Suppressor macrophage (primary cell): Measurements from ENCODE around the gene JAM3.
"Not testable (repeated sequence)": the region's sequence is repeated elsewhere in the genome, so short reads cannot be mapped to it uniquely, and the experiment has no call there.

Experiments used
- DNase-seq, 4 experiments: peaks; one replicate each; pipeline ENCODE4 v3.0.0-alpha.2; 2020 to 2022

The JAM3 gene

DNA sequence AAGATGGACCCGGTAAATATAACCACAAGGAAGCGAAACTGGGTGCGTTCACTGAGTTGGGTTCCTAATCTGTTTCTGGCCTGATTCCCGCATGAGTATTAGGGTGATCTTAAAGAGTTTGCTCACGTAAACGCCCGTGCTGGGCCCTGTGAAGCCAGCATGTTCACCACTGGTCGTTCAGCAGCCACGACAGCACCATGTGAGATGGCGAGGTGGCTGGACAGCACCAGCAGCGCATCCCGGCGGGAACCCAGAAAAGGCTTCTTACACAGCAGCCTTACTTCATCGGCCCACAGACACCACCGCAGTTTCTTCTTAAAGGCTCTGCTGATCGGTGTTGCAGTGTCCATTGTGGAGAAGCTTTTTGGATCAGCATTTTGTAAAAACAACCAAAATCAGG is 80.5 kb downstream of the JAM3 start:
- no peak for DNase-seq

- DNase-seq, result no peak
These were observed 81.5 kb downstream of the JAM3 start for GRCh38 chr11:134150195-134150903.

- no peak for DNase-seq
These were observed 82.3 kb downstream of the JAM3 start for GRCh38 chr11:134151083-134151747.

GRCh38 chr11:134152696-134153095 is 83.8 kb downstream of the JAM3 start:
- DNase-seq, result no peak

DNA sequence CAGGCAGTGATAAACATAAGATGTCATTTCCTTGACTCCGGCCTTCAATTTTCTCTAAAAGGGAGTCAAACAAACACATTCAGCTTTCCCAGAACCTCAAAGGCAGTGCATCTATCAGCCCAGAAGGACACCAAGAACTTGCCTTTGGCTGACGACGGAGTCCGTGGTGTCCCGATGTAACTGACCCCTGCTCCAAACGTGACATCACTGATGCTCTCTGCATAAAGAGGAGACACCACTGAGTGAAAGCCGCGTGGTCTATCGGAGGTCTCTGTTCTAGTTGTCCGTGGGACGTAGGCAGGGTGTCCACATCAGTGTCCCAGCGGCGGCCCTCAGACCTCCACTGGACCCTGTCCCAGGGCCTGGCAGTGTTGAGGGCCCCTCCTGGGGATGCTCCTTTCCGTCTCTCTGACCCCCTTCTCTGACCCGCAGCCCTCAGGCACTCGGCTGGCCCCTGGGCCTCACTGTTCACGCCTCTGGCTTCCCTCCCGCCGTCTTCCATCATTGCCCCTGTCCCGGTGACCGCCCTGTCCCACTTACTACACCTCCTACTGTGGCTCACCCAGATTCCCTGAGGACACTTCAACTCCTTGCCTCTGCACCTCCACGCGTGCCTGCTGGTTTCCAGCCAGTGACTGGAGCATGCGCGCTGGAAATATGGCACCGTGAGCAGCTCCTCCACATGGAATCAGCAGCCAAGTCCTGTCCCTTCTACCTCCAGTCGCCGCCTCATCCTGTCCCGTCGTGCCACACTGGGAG is 84.5 kb downstream of the JAM3 start:
- no peak for DNase-seq

- DNase-seq, result no peak
These were observed 85.6 kb downstream of the JAM3 start for GRCh38 chr11:134154441-134154840.

DNA sequence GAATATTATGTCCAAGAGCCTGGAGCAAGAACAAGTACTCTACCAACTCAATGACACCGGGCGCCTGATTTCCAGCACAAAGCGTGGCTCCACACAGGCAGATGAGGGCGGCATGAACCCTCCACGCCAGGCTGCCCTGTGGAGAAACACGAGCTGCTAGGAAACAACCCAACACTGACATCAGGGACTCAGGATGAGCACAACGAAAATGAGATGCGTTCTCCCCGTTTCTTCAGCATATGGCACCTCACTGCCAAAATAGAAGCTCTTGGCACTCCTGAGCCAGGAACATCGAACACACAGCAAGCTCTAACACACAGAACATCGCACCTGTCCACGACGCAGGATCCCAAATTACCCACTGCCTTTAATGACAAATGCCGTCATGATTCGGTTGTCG is 86.6 kb downstream of the JAM3 start:
- no peak for DNase-seq

GRCh38 chr11:134155946-134156865 is 87.3 kb downstream of the JAM3 start:
- no peak for DNase-seq

DNA sequence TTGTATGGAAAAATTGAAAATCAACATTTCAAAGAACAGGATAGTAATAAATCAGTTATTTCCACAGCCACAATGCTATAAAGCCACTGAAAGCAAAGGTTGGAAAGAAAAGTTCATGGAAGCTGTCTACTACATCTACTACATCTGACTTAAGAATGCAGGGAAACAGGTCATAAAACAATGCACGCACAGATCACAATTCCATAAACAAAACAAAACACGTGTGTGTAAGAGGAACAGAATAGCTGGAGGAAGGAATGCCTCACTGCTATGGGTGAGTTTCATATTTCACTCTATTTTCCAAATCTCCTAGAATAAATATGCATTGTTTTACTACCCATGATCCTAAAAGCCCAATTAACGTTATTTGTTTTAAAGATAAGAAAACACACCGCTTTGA is 88.6 kb downstream of the JAM3 start:
- DNase-seq, result no peak

- no peak for DNase-seq
These were observed 89.2 kb downstream of the JAM3 start for GRCh38 chr11:134158023-134158422.

DNA sequence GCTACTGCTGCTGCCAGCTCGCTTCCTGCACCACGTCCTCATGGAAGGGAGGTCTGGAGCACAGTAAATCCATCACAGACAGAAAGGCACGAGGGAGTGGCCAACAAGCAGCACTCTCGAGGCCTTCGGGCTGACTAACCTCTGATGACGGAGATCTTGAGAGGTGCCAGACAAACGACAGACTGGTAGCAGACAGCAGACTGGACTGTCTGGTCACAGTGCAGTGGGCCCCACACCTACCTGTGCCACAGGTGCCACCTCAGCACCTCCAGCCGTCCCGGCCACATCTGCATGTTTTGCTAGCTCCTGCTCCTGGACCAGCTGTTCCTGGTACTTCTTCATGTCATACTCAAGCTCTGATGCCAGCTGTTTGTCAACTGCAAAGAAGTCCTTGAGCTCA is 90.8 kb downstream of the JAM3 start:
- no peak for DNase-seq

GRCh38 chr11:134164490-134165370 is 95.9 kb downstream of the JAM3 start:
- no peak for DNase-seq

- DNase-seq, result no peak
These were observed 101.5 kb downstream of the JAM3 start for GRCh38 chr11:134170177-134170918.

DNA sequence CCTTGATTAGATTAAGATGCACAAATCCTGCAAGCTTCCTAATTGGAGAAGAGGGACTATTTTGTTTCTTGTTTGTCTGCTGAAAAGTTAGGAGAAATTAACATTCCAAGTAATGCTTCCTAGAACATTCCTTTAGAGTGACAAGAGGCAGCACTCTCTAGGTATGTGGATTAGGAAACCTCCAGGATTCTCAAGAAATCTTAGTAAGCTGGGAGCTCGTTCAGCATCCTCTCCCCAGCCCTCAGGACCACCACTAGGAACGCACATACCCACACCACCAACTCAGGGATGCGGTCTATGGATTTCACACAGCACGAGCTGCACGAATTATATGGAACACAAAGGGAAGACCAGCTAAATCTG is 102.0 kb downstream of the JAM3 start:
- DNase-seq, result no peak

DNA sequence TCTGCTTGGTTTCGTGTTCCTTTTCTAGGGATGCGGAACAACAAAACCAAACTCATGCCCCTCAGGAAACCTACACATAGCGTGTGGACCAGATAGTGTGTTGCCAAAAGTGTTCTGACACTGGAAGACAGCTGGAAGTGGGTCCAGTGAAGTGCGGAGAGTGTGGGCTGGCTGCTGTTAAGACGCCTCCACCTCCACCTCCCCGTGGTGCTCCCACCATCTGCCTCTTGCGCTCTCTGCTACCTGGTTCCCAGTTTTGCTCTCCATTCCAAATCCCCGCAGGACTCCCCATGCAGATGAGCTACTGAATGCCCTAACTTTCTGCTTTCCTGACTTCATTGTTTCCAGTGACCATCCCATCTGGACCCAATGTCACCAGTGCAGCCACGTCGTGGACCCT is 103.1 kb downstream of the JAM3 start:
- DNase-seq, result no peak

- DNase-seq, result no peak
These were observed 104.4 kb downstream of the JAM3 start for GRCh38 chr11:134173296-134173695.

- DNase-seq, result no peak
These were observed 107.4 kb downstream of the JAM3 start for GRCh38 chr11:134176284-134176683.

DNA sequence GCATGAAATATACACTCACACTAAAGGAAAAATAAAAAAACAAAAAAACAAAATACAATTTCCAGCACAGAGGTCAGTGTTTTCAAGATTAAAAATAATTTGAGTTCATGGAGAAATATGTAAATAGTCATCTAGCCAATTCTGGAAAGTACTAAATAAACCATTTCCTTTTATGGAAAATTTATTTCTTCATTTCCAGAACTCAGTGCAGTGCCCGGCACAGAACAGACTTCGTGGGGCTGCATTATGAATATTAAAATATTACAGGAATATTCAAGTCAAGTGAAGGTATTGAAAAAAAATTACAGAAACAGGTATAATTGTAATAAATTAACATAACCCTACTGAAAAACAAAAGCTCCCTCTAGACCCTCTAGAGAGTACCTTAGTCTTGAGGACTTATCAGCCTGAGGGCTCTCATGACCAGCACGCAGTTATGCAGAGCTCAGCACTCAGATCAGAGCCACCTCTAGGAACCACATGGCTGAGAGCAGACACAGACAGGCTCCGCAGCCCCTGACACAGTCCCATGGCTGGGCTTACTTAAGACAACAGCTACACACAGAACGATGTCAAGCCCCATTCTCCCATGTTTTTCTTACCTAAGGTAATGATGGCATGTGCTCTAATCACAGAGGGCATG is 109.3 kb downstream of the JAM3 start:
- DNase-seq, result no peak

- no peak for DNase-seq
These were observed 112.8 kb downstream of the JAM3 start for GRCh38 chr11:134181707-134182106.

GRCh38 chr11:134188092-134188491 is 119.2 kb downstream of the JAM3 start:
- DNase-seq, result not testable (repeated sequence)
